ENCODE data around the gene PDE6A. TPM values are rescaled to one million over a fixed set of nuclear protein-coding genes. Genes with fewer than 3 reads are reported as not detected.

Gene PDE6A
- total and polyA plus RNA-seq, 8 donors, result 0.14 to 0.24 (median 0.18) TPM; not detected in 2

- Histone ChIP-seq H3K4me3 (no peak overlapping the region), H3K4me1 (no peaks in the 10 kb centered on the region), H3K36me3 (no peaks in the 10 kb centered on the region), H3K27me3 (no peaks in the 10 kb centered on the region), H3K27ac (no peak overlapping the region), H3K9me3 (no peaks in the 10 kb centered on the region)
- TF ChIP-seq, protein P1, sequence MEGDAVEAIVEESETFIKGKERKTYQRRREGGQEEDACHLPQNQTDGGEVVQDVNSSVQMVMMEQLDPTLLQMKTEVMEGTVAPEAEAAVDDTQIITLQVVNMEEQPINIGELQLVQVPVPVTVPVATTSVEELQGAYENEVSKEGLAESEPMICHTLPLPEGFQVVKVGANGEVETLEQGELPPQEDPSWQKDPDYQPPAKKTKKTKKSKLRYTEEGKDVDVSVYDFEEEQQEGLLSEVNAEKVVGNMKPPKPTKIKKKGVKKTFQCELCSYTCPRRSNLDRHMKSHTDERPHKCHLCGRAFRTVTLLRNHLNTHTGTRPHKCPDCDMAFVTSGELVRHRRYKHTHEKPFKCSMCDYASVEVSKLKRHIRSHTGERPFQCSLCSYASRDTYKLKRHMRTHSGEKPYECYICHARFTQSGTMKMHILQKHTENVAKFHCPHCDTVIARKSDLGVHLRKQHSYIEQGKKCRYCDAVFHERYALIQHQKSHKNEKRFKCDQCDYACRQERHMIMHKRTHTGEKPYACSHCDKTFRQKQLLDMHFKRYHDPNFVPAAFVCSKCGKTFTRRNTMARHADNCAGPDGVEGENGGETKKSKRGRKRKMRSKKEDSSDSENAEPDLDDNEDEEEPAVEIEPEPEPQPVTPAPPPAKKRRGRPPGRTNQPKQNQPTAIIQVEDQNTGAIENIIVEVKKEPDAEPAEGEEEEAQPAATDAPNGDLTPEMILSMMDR (IDR thresholded peaks at IDR 0.05), result no peak
- DNase-seq (no peak), ATAC-seq (no peak)
- intact Hi-C loops (cut with DNase I), result no loop called here
These were observed 124.6 kb downstream of the PDE6A start for GRCh38 chr5:149820012-149820411.

- Histone ChIP-seq H3K36me3 (no peaks in the 10 kb centered on the region), H3K9me3 (no peaks in the 10 kb centered on the region), H3K4me3 (no peak overlapping the region), H3K4me1 (no peaks in the 10 kb centered on the region), H3K27ac (no peak overlapping the region), H3K27me3 (no peaks in the 10 kb centered on the region)
- intact Hi-C loops (cut with DNase I), result loop anchor here in 1 of 2 donors (10.0 kb wide), 1 partner anchor 83 kb away; the partner anchor contains the start of gene PPARGC1B
- no peak for DNase-seq
- TF ChIP-seq, protein P1 (IDR thresholded peaks at IDR 0.05), result no peak
- no peak for ATAC-seq
These were observed 126.5 kb downstream of the PDE6A start for GRCh38 chr5:149818116-149818515.

DNA sequence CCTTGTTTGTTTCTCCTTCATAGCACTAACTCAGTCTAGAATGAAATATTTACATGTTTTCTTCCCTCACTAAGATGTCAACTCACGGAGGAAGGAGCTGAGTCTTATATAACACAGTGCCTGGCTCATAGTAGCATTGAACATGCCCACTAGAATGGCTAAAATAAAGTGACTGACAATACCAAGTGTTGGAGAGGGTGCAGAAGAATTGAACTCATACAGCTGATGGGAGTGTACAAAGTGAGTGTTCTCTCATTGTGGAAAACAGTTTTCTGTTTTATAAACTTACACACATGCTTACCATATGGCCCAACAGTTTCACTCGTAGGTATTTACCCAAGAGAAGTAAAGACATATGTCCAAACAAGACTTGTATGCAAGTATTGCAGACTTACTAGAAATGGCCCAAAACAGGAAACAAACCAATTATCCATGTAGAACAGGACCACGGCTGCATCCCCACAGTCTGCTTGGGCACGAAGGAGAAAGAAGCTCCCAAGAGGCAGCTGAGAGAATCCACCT lies 127.0 kb downstream of the PDE6A start:
- Histone ChIP-seq H3K4me3 (no peak overlapping the region), H3K4me1 (no peaks in the 10 kb centered on the region), H3K36me3 (no peaks in the 10 kb centered on the region), H3K9me3 (no peaks in the 10 kb centered on the region), H3K27me3 (no peaks in the 10 kb centered on the region), H3K27ac (no peak overlapping the region)
- ATAC-seq (no peak), DNase-seq (no peak)
- intact Hi-C loops (cut with DNase I), result loop anchor here in 1 of 2 donors (10.0 kb wide), 1 partner anchor 83 kb away; the partner anchor contains the start of gene PPARGC1B
- TF ChIP-seq, protein P1 (IDR thresholded peaks at IDR 0.05), result no peak

DNA sequence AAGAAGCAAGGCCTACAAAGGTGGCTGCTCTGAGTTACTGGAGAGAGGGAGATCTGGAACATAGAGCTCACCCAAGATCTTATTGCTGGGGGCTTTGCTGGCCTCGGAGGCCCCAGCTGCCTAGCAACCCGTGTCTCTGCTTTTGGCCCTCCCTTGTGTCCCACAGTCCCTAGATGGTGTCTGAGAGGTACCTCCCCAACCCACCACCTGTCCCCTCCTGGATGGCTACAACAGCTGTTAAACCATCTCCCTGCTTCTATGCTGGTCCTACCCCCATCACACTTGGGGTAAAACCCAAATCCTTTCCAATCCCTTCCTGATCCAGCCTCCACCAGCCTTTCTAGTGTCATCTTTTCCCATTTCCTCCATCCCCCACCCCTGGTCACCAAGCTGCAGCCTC lies 127.9 kb downstream of the PDE6A start:
- intact Hi-C loops (cut with DNase I), result loop anchor here in 1 of 2 donors (10.0 kb wide), 1 partner anchor 82 kb away; the partner anchor contains the start of gene PPARGC1B
- DNase-seq, result no peak

GRCh38 chr5:149811453-149811852 lies 133.1 kb downstream of the PDE6A start:
- Histone ChIP-seq H3K27me3 (peaks cover 0 to 34% of the 10 kb centered on the region in 2 donors), H3K36me3 (no peaks in the 10 kb centered on the region)
- intact Hi-C loops (cut with DNase I), result loop anchor here in 1 of 2 donors (10.0 kb wide), 1 partner anchor 77 kb away; the partner anchor contains the start of gene PPARGC1B

More for the DNA sequence above, 127.9 kb downstream of the PDE6A start:
- TF ChIP-seq, protein P1 (IDR thresholded peaks at IDR 0.05), result no peak
- no peaks in the 10 kb centered on the region for H3K9me3 ChIP-seq
- H3K27me3 ChIP-seq, result peaks cover 0 to 2% of the 10 kb centered on the region in 2 donors
- H3K36me3 ChIP-seq, result no peaks in the 10 kb centered on the region
- no peak overlapping the region for H3K4me3 ChIP-seq
- no peaks in the 10 kb centered on the region for H3K4me1 ChIP-seq
- H3K27ac ChIP-seq, result no peak overlapping the region
- no peak for ATAC-seq

More at GRCh38 chr5:149811453-149811852, 133.1 kb downstream of the PDE6A start:
- DNase-seq (no peak), ATAC-seq (no peak)
- TF ChIP-seq, protein P1 (IDR thresholded peaks at IDR 0.05), result no peak
- Histone ChIP-seq H3K9me3 (no peaks in the 10 kb centered on the region), H3K4me3 (no peak overlapping the region), H3K27ac (no peak overlapping the region), H3K4me1 (no peaks in the 10 kb centered on the region)
